Gastroesophageal sphincter (tissue), 4 donors: ENCODE results near the gene RABL3. TPM values are rescaled to one million over a fixed set of nuclear protein-coding genes. Genes with fewer than 3 reads are reported as not detected.

Experiments
- ATAC-seq: fragments of 150-250 bp; one replicate; pipeline ENCODE4 v1.9.1; 2016; ENCODE audit warnings: mild to moderate bottlenecking, moderate library complexity
- H3K27ac ChIP-seq, 4 donors: fragments of 200-600 bp; sonication (generic) in 3 of 4; 1 replicate in 3 of 4; 2 replicates in 1 of 4; pipeline ENCODE4 v1.5.1; 2016 to 2019
- H3K27me3 ChIP-seq: fragments of 200-600 bp; sonication (generic); one replicate; pipeline ENCODE4 v1.5.1; 2019
- H3K36me3 ChIP-seq, 2 donors: fragments of 200-600 bp; sonication (generic); one replicate each; pipeline ENCODE4 v1.5.1; 2019; ENCODE audit warnings: control low read depth in 1 of 2
- H3K4me1 ChIP-seq, 3 donors: fragments of 200-600 bp; sonication (generic); 1 replicate in 2 of 3; 2 replicates in 1 of 3; pipeline ENCODE4 v1.5.1; 2016 to 2019; ENCODE audit warnings: control low read depth in 2 of 3
- H3K4me3 ChIP-seq, 2 donors: fragments of 200-600 bp; sonication (generic); one replicate each; pipeline ENCODE4 v1.5.1; 2019; ENCODE audit warnings: mild to moderate bottlenecking in 1 of 2, moderate library complexity in 1 of 2
- H3K9me3 ChIP-seq, 3 donors: fragments of 200-600 bp; sonication (generic); one replicate each; pipeline ENCODE4 v1.5.1; 2017 to 2019; ENCODE audit warnings: control low read depth in 2 of 3
- EP300 ChIP-seq: sonication (generic); formaldehyde crosslinking; IDR thresholded peaks from one replicate; pipeline ENCODE4 v1.6.1; 2017; ENCODE audit warnings: antibody characterized with exemption, mild to moderate bottlenecking
- POLR2A ChIP-seq, 2 donors: fragments of 450-650 bp; IDR thresholded peaks; one replicate each; pipeline ENCODE4 v1.6.1; 2017; ENCODE audit warnings: antibody characterized with exemption in 2 of 2, mild to moderate bottlenecking in 2 of 2, moderate library complexity in 1 of 2
- POLR2AphosphoS5 ChIP-seq: sonication (generic); formaldehyde crosslinking; IDR thresholded peaks from one replicate; pipeline ENCODE4 v1.6.1; 2017; ENCODE audit warnings: antibody characterized with exemption
- WGBS, 2 donors: methylation state at CpG; one replicate each; pipeline ENCODE4 v1.1.5; 2018; ENCODE audit warnings: low coverage in 1 of 2; 5-methylcytosine and 5-hydroxymethylcytosine counted together
- total RNA-seq, 4 donors: library from RNA; depleted of rRNA; stranded (reverse); fragments of >200 nt; gene quantifications; one replicate each; pipeline ENCODE4 v1.1.0, GENCODE V29; 2016
- TF ChIP-seq, protein P1 (sequence below), 4 experiments: fragments of 200-600 bp in 2 of 4; fragments of 450-650 bp in 2 of 4; sonication (generic) in 1 of 4; IDR thresholded peaks; one replicate each; pipeline ENCODE4 v1.5.1; 2017 to 2019; ENCODE audit warnings: antibody characterized with exemption in 4 of 4, mild to moderate bottlenecking in 2 of 4, moderate library complexity in 2 of 4

RABL3 gene
- total RNA-seq, 4 donors from 2014 or later = 16.3 to 29.2 (median 20.1) TPM

DNA sequence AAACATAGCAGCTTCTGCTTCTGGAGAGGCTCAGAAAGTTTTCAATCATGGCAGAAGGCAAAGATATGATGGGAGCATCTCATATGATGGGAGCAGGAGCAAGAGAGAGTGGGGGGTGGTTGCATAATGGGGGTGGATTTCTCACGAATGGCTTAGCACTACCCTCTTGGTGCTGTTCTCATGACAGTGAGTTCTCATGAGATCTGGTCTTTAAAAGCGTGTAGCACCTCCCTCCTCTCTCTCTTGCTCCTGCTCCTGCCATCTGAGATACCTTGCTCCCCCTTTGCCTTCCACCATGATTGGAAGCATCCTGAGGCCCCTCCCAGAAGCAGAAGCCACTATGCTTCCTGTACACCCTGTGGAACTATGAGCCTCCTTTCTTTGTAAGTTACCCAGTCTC, 82.5 kb downstream of the RABL3 start:
- Histone ChIP-seq H3K9me3 (no peaks in the 10 kb centered on the region), H3K27ac (no peak overlapping the region), H3K36me3 (no peaks in the 10 kb centered on the region), H3K4me1 (no peaks in the 10 kb centered on the region), H3K4me3 (no peak overlapping the region), H3K27me3 (no peaks in the 10 kb centered on the region)
- TF ChIP-seq EP300 = no peak
- no peak for TF ChIP-seq POLR2A (IDR thresholded peaks at IDR 0.05)
- TF ChIP-seq, protein P1, sequence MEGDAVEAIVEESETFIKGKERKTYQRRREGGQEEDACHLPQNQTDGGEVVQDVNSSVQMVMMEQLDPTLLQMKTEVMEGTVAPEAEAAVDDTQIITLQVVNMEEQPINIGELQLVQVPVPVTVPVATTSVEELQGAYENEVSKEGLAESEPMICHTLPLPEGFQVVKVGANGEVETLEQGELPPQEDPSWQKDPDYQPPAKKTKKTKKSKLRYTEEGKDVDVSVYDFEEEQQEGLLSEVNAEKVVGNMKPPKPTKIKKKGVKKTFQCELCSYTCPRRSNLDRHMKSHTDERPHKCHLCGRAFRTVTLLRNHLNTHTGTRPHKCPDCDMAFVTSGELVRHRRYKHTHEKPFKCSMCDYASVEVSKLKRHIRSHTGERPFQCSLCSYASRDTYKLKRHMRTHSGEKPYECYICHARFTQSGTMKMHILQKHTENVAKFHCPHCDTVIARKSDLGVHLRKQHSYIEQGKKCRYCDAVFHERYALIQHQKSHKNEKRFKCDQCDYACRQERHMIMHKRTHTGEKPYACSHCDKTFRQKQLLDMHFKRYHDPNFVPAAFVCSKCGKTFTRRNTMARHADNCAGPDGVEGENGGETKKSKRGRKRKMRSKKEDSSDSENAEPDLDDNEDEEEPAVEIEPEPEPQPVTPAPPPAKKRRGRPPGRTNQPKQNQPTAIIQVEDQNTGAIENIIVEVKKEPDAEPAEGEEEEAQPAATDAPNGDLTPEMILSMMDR (IDR thresholded peaks at IDR 0.05) = no peak
- no peak for TF ChIP-seq POLR2AphosphoS5
- ATAC-seq = no peak
- 76 to 80% methylated on average over 2 of the region's 2 CpGs for WGBS, 2 donors

DNA sequence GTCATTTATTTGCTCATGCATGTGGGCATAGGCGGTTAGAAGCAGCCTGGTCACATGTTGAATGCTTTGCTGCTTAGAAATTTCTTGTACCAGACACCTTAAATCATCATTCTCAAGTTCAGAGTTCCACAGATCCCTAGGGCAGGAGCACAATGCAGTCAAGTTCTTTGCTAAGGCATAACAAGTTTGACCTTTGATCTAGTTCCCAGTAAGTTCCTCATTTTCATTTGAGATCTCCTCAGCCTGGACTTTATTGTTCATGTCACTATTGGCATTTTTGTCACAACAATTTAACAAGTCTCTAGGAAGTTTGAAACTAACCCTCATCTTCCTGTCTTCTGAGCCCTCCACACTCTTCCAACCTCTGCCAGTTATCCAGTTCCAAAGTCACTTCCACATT, 83.0 kb downstream of the RABL3 start:
- no peaks in the 10 kb centered on the region for H3K4me1 ChIP-seq
- no peak for ATAC-seq
- no peaks in the 10 kb centered on the region for H3K27me3 ChIP-seq
- H3K4me3 ChIP-seq = no peak overlapping the region
- no peak overlapping the region for H3K27ac ChIP-seq
- H3K9me3 ChIP-seq = no peaks in the 10 kb centered on the region
- no peak for TF ChIP-seq EP300
- TF ChIP-seq, protein P1 (IDR thresholded peaks at IDR 0.05) = no peak
- WGBS, 2 donors = 63 to 94% methylated on average over 1 of the region's 1 CpG
- no peaks in the 10 kb centered on the region for H3K36me3 ChIP-seq

DNA sequence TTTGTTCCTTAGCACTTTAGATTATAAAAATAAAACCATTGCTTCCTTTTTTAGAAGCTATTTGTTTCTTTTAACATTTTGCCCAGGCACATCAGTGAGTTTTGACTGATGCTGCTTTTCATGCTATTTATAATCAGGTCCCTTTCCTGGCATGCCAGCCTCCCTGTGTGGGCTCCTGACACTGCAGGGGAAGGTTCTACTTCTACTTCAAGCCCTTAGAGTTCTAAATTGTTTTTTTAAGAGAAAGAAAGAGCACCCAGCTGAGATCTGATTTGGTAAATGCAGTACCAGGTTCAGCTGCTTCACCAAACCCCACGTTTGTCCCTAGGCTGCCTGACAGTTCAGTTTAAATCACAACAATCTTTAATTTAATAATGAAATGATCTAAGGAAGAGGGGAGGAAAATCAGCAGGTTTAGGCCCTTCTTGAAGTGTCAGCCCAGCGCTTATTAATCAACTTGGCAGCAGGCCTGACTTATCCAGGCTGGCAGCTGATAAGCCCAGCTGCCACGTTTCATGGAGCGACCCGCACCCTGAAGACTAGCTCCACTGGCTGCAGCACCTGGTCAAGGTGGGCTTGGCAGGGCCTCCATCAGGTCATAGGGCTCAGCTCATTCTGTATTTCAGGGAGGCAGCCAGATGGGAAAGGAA, 89.3 kb downstream of the RABL3 start:
- no peaks in the 10 kb centered on the region for H3K9me3 ChIP-seq
- ATAC-seq = no peak
- 42 to 63% methylated on average over 2 to 4 of the region's 5 CpGs for WGBS, 2 donors
- TF ChIP-seq POLR2AphosphoS5 (no peak), POLR2A (IDR thresholded peaks at IDR 0.05) (no peak), EP300 (no peak)
- TF ChIP-seq, protein P1 (IDR thresholded peaks at IDR 0.05) = no peak
- H3K36me3 ChIP-seq = no peaks in the 10 kb centered on the region
- H3K27me3 ChIP-seq = no peaks in the 10 kb centered on the region
- H3K27ac ChIP-seq = no peak overlapping the region
- no peak overlapping the region for H3K4me3 ChIP-seq
- peaks cover 0 to 9% (median 0%) of the 10 kb centered on the region in 3 donors for H3K4me1 ChIP-seq

DNA sequence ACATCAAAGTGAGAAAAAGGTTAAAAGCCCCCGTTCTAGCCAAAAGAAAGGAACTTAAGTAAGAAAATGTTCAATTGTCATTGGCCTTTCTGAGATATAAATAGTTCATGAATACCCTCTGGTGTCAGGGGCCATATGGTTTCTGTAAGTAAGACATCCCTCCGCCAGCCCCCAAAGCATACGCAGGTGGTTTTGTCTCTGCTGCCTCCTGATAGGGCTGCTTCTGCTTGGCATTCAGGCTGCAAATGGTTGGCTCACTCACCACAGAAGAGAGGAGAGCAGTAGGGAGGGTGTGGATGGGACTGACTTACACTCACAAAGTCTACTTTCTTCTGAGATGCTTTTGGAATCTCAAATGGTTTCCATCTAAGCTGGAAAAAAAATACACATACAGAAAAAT, 90.0 kb downstream of the RABL3 start:
- Histone ChIP-seq H3K9me3 (no peaks in the 10 kb centered on the region), H3K4me3 (no peak overlapping the region), H3K27ac (no peak overlapping the region), H3K27me3 (no peaks in the 10 kb centered on the region), H3K36me3 (no peaks in the 10 kb centered on the region), H3K4me1 (peaks cover 0 to 9% (median 0%) of the 10 kb centered on the region in 3 donors)
- no peak for ATAC-seq
- 39 to 64% methylated on average over 3 of the region's 3 CpGs for WGBS, 2 donors
- TF ChIP-seq EP300 = no peak
- no peak for TF ChIP-seq POLR2A (IDR thresholded peaks at IDR 0.05)
- TF ChIP-seq POLR2AphosphoS5 = no peak
- TF ChIP-seq, protein P1 (IDR thresholded peaks at IDR 0.05) = no peak

DNA sequence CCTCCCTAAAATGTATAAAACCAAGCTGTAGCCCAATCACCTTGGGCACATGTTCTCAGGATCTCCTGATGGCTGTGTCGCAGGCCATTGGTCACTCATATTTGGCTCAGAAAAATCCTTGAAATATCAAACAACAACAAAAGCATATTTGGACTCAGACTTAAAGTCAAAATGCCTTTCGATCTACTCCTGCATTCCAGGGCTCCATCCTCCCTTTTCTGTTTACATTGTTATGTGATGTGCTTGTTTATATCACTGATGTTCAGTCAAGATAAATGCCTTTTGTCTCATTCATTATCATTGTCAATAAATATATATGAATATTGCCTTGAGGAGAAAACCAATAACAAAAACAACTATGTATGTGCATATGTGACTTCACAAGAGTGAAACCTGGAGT, 92.0 kb downstream of the RABL3 start:
- TF ChIP-seq EP300 (no peak), POLR2AphosphoS5 (no peak)
- no peak for ATAC-seq
- no peak overlapping the region for H3K4me3 ChIP-seq
- no peaks in the 10 kb centered on the region for H3K9me3 ChIP-seq
- H3K4me1 ChIP-seq = peaks cover 0 to 17% (median 0%) of the 10 kb centered on the region in 3 donors
- H3K27me3 ChIP-seq = no peaks in the 10 kb centered on the region
- no peak overlapping the region for H3K27ac ChIP-seq
- WGBS, 2 donors = 79 to 82% methylated on average over 2 of the region's 2 CpGs
- no peaks in the 10 kb centered on the region for H3K36me3 ChIP-seq
